H1 (cell line): ENCODE data around the gene SPIRE1. TPM values are rescaled to one million over a fixed set of nuclear protein-coding genes. Genes with fewer than 3 reads are reported as not detected.

Experiments
- CTCF ChIA-PET: fragments of 300-600 bp; sonication (Branson Sonifier 250); formaldehyde crosslinking; loops from one replicate; lab custom pipeline; 2021; ENCODE audit not compliant: partially characterized antibody; lab: Charles Lee
- POLR2A ChIA-PET: fragments of 300-600 bp; sonication (Branson Sonifier 250); formaldehyde crosslinking; loops from one replicate; lab custom pipeline; 2021; ENCODE audit warnings: inconsistent platforms; ENCODE audit not compliant: partially characterized antibody; lab: Charles Lee
- DNase-seq, 2 experiments: peaks; one replicate each; pipeline versions ENCODE4 v3.0.0 to v3.0.0-alpha.2; 2010 to 2022; ENCODE audit warnings: low spot score in 2 of 2, low read depth in 1 of 2, mixed read lengths in 1 of 2
- FAIRE-seq: peaks from 2 replicates; lab custom pipeline; 2011; peaks lifted over from hg19 to GRCh38; lab: Jason Lieb, UNC
- H2AFZ ChIP-seq: 2 replicates; pipeline ENCODE4 v1.8.1; 2012; ENCODE audit warnings: low read length, inconsistent platforms
- H2AK5ac ChIP-seq: 2 replicates; pipeline ENCODE4 v1.6.1; 2013; ENCODE audit warnings: low read depth, low read length
- H2BK120ac ChIP-seq: replicated peaks from 2 replicates; pipeline ENCODE3; 2013; ENCODE audit warnings: low read depth, low read length, inconsistent platforms
- H2BK12ac ChIP-seq: 2 replicates; pipeline ENCODE4 v1.6.1; 2013; ENCODE audit warnings: low read depth, low read length
- H2BK15ac ChIP-seq: 2 replicates; pipeline ENCODE4 v1.6.1; 2013; ENCODE audit warnings: low read length
- H2BK20ac ChIP-seq: 2 replicates; pipeline ENCODE4 v1.6.1; 2013; ENCODE audit warnings: low read length
- H2BK5ac ChIP-seq: 2 replicates; pipeline ENCODE4 v1.6.1; 2013; ENCODE audit warnings: low read depth, low read length
- H3K14ac ChIP-seq: 2 replicates; pipeline ENCODE4 v1.6.1; 2013; ENCODE audit warnings: inconsistent platforms; ENCODE audit not compliant: insufficient read length
- H3K18ac ChIP-seq: 2 replicates; pipeline ENCODE4 v1.6.1; 2013; ENCODE audit warnings: low read length; ENCODE audit errors: extremely low read depth
- H3K23ac ChIP-seq: 2 replicates; pipeline ENCODE4 v1.6.1; 2013; ENCODE audit warnings: inconsistent platforms; ENCODE audit not compliant: insufficient read length
- H3K23me2 ChIP-seq: 2 replicates; pipeline ENCODE4 v1.6.1; 2013; ENCODE audit warnings: low read depth, low read length
- H3K27ac ChIP-seq: 2 replicates; pipeline ENCODE4 v1.6.1; 2011; ENCODE audit warnings: low read depth, low read length, inconsistent platforms
- H3K27me3 ChIP-seq, 4 experiments: replicated peaks in 1 of 4; 1 replicate in 1 of 4; 2 replicates in 3 of 4; pipeline versions ENCODE4 v1.6.1 to v1.8.1; 2011 to 2013; ENCODE audit warnings: low read length in 3 of 4, mild to moderate bottlenecking in 3 of 4, inconsistent platforms in 2 of 4, mixed read lengths in 2 of 4, moderate library complexity in 1 of 4; ENCODE audit not compliant: control insufficient read depth in 3 of 4, insufficient read depth in 3 of 4; ENCODE audit errors: extremely low read depth in 1 of 4
- H3K36me3 ChIP-seq, 4 experiments: 2 replicates each; pipeline versions ENCODE4 v1.6.1 to v1.8.1; 2011 to 2013; ENCODE audit warnings: mild to moderate bottlenecking in 4 of 4, low read length in 3 of 4, moderate library complexity in 2 of 4, control low read depth in 1 of 4, inconsistent platforms in 1 of 4; ENCODE audit not compliant: insufficient read depth in 4 of 4, control insufficient read depth in 2 of 4
- H3K4ac ChIP-seq: replicated peaks from 2 replicates; pipeline ENCODE3; 2013; ENCODE audit warnings: low read length, low read depth, mixed read lengths, inconsistent platforms; ENCODE audit not compliant: insufficient read length
- H3K4me1 ChIP-seq, 4 experiments: replicated peaks in 1 of 4; 1 replicate in 1 of 4; 2 replicates in 3 of 4; pipeline versions ENCODE4 v1.6.1 to v1.8.1; 2011 to 2013; ENCODE audit warnings: low read length in 3 of 4, inconsistent platforms in 2 of 4, mixed read lengths in 1 of 4; ENCODE audit not compliant: insufficient read depth in 4 of 4, control insufficient read depth in 3 of 4
- H3K4me2 ChIP-seq, 2 experiments: 2 replicates each; pipeline versions ENCODE4 v1.6.1 to v1.8.1; 2011 to 2013; ENCODE audit warnings: low read depth in 2 of 2, low read length in 2 of 2, control low read depth in 1 of 2, inconsistent platforms in 1 of 2, mild to moderate bottlenecking in 1 of 2; ENCODE audit not compliant: insufficient read depth in 1 of 2
- H3K4me3 ChIP-seq, 4 experiments: fragments of 200-600, 300-600 bp in 1 of 4; sonication (generic), shearing (Covaris generic), sonication (Bioruptor Twin) in 1 of 4; 2 replicates each; pipeline versions ENCODE4 v1.5.1 to v1.8.1; 2011 to 2016; ENCODE audit warnings: low read length in 4 of 4, low read depth in 3 of 4, control low read depth in 2 of 4, inconsistent platforms in 2 of 4, mild to moderate bottlenecking in 2 of 4, mixed read lengths in 1 of 4, moderate library complexity in 1 of 4; ENCODE audit not compliant: insufficient read depth in 2 of 4; ENCODE audit errors: extremely low read depth in 1 of 4
- H3K56ac ChIP-seq: replicated peaks from 2 replicates; pipeline ENCODE3; 2013; ENCODE audit warnings: low read depth, mild to moderate bottlenecking, mixed read lengths, low read length, inconsistent platforms; ENCODE audit not compliant: insufficient read length
- H3K79me1 ChIP-seq: 2 replicates; pipeline ENCODE4 v1.6.1; 2013; ENCODE audit warnings: low read depth, low read length, control low read depth
- H3K79me2 ChIP-seq, 2 experiments: 2 replicates each; pipeline versions ENCODE4 v1.6.1 to v1.8.1; 2012 to 2013; ENCODE audit warnings: low read length in 2 of 2, mild to moderate bottlenecking in 2 of 2, inconsistent platforms in 1 of 2; ENCODE audit not compliant: insufficient read depth in 2 of 2, control insufficient read depth in 1 of 2
- H3K9ac ChIP-seq, 4 experiments: replicated peaks in 1 of 4; 1 replicate in 1 of 4; 2 replicates in 3 of 4; pipeline versions ENCODE4 v1.6.1 to v1.8.1; 2011 to 2013; ENCODE audit warnings: low read depth in 3 of 4, low read length in 3 of 4, control low read depth in 2 of 4, mild to moderate bottlenecking in 2 of 4, moderate library complexity in 2 of 4, inconsistent platforms in 1 of 4; ENCODE audit errors: extremely low read depth in 1 of 4
- H3K9me3 ChIP-seq, 2 experiments: 2 replicates each; pipeline versions ENCODE4 v1.6.1 to v1.8.1; 2012 to 2013; ENCODE audit warnings: mild to moderate bottlenecking in 2 of 2, moderate library complexity in 2 of 2, control low read depth in 1 of 2, inconsistent platforms in 1 of 2, low read depth in 1 of 2, low read length in 1 of 2, mixed read lengths in 1 of 2; ENCODE audit not compliant: insufficient read depth in 2 of 2
- H4K20me1 ChIP-seq, 2 experiments: replicated peaks in 1 of 2; 2 replicates each; pipeline versions ENCODE3 to v1.8.1; 2011 to 2013; ENCODE audit warnings: inconsistent platforms in 2 of 2, low read length in 2 of 2, mild to moderate bottlenecking in 1 of 2; ENCODE audit not compliant: insufficient read depth in 2 of 2, control insufficient read depth in 1 of 2
- H4K5ac ChIP-seq: 2 replicates; pipeline ENCODE4 v1.6.1; 2013; ENCODE audit warnings: low read length, low read depth, mixed read lengths, inconsistent platforms; ENCODE audit not compliant: insufficient read length
- H4K8ac ChIP-seq: 2 replicates; pipeline ENCODE4 v1.8.0; 2013; ENCODE audit warnings: mild to moderate bottlenecking, moderate library complexity, low read length, inconsistent platforms; ENCODE audit not compliant: insufficient read depth; ENCODE audit errors: extremely low read depth
- H4K91ac ChIP-seq: replicated peaks from 2 replicates; pipeline ENCODE3; 2013; ENCODE audit warnings: low read length, mixed read lengths, inconsistent platforms; ENCODE audit not compliant: insufficient read length
- GTF2F1 ChIP-seq: IDR thresholded peaks from 2 replicates; pipeline ENCODE4 v1.6.1; 2012; ENCODE audit warnings: low read depth, low read length, improper control_type of control experiment, borderline replicate concordance
- RNF2 ChIP-seq: fragments of 200-900, 300-1000 bp; sonication (generic); IDR thresholded peaks from 2 replicates; pipeline ENCODE4 v1.7.1; 2016; ENCODE audit warnings: borderline replicate concordance, low read depth, mild to moderate bottlenecking, antibody characterized with exemption, low read length; ENCODE audit not compliant: poor library complexity, severe bottlenecking; ENCODE audit errors: missing control alignments
- WGBS, 2 experiments: shearing (Covaris generic) in 1 of 2; methylation state at CpG; one replicate each; pipeline versions ENCODE4 v1.1.6 to v1.1.7; 2013 to 2015; ENCODE audit warnings: low lambda C conversion rate in 2 of 2, mixed read lengths in 2 of 2, inconsistent platforms in 1 of 2, low coverage in 1 of 2, missing lambda C conversion rate in 1 of 2; ENCODE audit not compliant: insufficient replicate concordance in 2 of 2, insufficient coverage in 1 of 2, insufficient read length in 1 of 2; ENCODE audit errors: extremely low coverage in 1 of 2, missing lambda C conversion rate in 1 of 2; 5-methylcytosine and 5-hydroxymethylcytosine counted together
- polyA plus RNA-seq, 7 experiments: library from polyadenylated mRNA; depleted of rRNA in 3 of 7; stranded (reverse) in 5 of 7; unstranded in 2 of 7; fragments of >200 nt in 5 of 7; fragments of 200-250 nt in 2 of 7; gene quantifications; 1 replicate in 5 of 7; 2 replicates in 1 of 7; 4 replicates in 1 of 7; pipeline versions ENCODE4 v1.2.1 to v1.2.3, GENCODE V29; 2011 to 2013; ENCODE audit warnings: missing spikeins in 2 of 7, mixed read lengths in 2 of 7
- total RNA-seq: library from RNA; stranded (reverse); fragmentation: NEBNext Ultra II Directional; extraction: Animal tissue kit (Norgen Biotek cat#: 25700); gene quantifications from 2 replicates; pipeline ENCODE4 v1.2.1, GENCODE V29; 2021
- TF ChIP-seq, protein P1 (sequence below): IDR thresholded peaks from 2 replicates; pipeline ENCODE4 v1.6.1; 2012; ENCODE audit warnings: low read length, inconsistent platforms

Gene SPIRE1
- total and polyA plus RNA-seq, 2 of the 8 experiments (the other 6 are each of a cell fraction or from before 2014, with no cell fraction given) = 6.0 to 21.5 TPM

- Histone ChIP-seq H3K56ac (no peak overlapping the region), H3K9ac (no peak overlapping the region), H3K23ac (no peak overlapping the region), H3K14ac (no peak overlapping the region), H2BK20ac (no peak overlapping the region), H3K4me3 (no peak overlapping the region), H3K27ac (no peak overlapping the region), H4K8ac (no peak overlapping the region), H2BK120ac (no peak overlapping the region), H2BK15ac (no peak overlapping the region), H3K36me3 (no peaks in the 10 kb centered on the region), H2AFZ (no peak overlapping the region), H3K79me2 (no peaks in the 10 kb centered on the region), H4K91ac (no peak overlapping the region), H3K79me1 (no peaks in the 10 kb centered on the region), H3K4me1 (no peaks in the 10 kb centered on the region), H3K4me2 (no peak overlapping the region), H4K5ac (no peak overlapping the region), H3K9me3 (peaks cover 0 to 9% of the 10 kb centered on the region in 2 experiments; a peak in 1 of 4 replicates), H3K23me2 (no peaks in the 10 kb centered on the region), H3K4ac (no peak overlapping the region), H2BK5ac (no peak overlapping the region), H4K20me1 (no peaks in the 10 kb centered on the region), H3K18ac (no peak overlapping the region), H3K27me3 (no peaks in the 10 kb centered on the region), H2AK5ac (no peak overlapping the region), H2BK12ac (no peak overlapping the region)
- DNase-seq = no peak
- CTCF ChIA-PET = interaction anchor here (0.7 to 1.9 kb wide), 7 partner anchors 10 to 218 kb away, joined by 3 to 5 read pairs (median 3); no protein-coding TSS in a partner anchor
- TF ChIP-seq GTF2F1 = no peak
- TF ChIP-seq, protein P1, sequence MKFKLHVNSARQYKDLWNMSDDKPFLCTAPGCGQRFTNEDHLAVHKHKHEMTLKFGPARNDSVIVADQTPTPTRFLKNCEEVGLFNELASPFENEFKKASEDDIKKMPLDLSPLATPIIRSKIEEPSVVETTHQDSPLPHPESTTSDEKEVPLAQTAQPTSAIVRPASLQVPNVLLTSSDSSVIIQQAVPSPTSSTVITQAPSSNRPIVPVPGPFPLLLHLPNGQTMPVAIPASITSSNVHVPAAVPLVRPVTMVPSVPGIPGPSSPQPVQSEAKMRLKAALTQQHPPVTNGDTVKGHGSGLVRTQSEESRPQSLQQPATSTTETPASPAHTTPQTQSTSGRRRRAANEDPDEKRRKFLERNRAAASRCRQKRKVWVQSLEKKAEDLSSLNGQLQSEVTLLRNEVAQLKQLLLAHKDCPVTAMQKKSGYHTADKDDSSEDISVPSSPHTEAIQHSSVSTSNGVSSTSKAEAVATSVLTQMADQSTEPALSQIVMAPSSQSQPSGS = no peak
- no peak for TF ChIP-seq RNF2
- 96% methylated on average over 12 of the region's 12 CpGs; no CpG with 5 or more reads in 1 of the 2 experiments for WGBS, 2 experiments
- POLR2A ChIA-PET = interaction anchor here (0.7 to 2.8 kb wide), 3 partner anchors 13 to 21 kb away, joined by 3 to 10 read pairs (median 3); no protein-coding TSS in a partner anchor
- no peak for FAIRE-seq
Measured at GRCh38 chr18:12441475-12442034, 216.4 kb downstream of the SPIRE1 start.
